CD1c-positive myeloid dendritic cell (primary cell): ENCODE results near the gene GIMAP6.
"Not testable (repeated sequence)": the region's sequence is repeated elsewhere in the genome, so short reads cannot be mapped to it uniquely, and the experiment has no call there.

ENCODE experiments used
- DNase-seq: peaks from one replicate; pipeline ENCODE4 v3.0.0-alpha.2; 2016; ENCODE audit errors: extremely low spot score

GIMAP6 gene

DNA sequence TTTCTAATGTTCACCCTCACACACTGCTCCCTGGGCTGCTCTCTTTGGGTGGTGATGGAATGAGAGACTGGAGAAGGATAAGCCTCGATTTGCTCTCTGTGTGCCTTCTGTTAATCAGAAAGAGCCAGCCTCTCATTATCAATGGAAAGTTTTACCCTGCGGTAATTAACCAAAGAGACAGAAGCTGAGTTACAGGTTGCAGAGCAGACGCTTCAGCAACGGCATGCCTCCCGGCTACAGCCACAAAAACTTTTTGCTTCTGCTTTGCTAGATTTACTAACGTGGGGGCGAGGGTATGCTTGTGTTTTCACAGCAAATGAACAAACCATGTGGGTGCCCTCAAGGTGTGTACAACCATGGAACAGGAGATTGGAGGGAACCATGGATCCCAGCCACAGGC, 47.0 kb downstream of the GIMAP6 start:
- no peak for DNase-seq

DNA sequence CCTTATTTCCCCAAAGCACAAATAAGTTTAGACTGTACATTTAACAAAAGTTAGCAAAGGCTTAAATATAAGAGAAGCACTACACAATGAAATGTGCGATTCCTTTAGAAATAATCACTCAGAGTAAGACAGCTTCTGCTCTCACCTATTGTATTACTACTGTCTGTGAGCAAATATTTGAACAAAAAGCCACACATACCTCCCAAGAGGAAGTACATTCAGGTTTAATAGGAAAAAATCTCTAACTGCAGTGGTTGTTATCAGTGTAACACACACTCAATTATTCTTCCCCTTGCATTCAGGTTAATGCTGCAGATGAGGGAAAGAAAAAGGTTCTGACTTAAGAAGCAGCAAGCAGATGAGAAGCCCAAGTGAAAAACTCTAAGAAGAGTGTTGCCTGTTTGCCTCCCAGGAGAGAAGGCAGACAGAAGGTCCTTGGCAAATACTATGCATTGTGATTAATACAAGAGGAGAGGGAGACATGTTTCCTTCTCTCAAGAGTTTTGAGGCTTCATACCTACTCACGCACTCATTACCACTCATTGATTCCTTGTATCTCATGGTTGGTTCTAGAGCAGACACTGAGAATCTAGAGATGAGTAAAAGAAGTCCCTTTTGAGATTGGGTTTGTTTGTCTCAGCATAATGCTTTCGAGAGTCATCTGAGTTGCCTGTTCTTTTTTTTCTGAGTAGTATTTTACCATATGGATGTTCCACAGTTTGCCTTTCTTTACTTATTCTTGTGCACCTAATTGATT, 51.4 kb downstream of the GIMAP6 start:
- DNase-seq: no peak

DNA sequence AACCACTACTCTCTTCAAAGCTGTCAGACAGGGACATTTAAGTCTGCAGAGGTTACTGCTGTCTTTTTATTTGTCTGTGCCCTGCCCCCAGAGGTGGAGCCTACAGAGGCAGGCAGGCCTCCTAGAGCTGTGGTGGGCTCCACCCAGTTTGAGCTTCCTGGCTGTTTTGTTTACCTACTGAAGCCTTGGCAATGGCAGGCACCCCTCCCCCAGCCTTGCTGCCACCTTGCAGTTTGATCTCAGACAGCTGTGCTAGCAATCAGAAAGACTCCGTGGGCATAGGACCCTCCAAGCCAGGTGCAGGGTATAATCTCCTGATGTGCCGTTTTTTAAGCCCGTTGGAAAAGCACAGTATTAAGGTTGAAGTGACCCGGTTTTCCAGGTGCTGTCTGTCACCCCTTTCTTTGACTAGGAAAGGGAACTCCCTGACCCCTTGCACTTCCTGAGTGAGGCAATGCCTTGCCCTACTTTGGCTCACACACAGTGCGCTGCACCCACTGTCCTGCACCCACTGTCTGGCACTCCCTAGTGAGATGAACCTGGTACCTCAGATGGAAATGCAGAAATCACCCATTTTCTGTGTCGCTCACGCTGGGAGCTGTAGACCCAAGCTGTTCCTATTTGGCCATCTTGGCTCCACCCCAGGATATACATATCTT, 52.1 kb downstream of the GIMAP6 start:
- DNase-seq: not testable (repeated sequence)
